AG10803 (cell line): Measurements from ENCODE around the gene RIN3.

Source experiments
- DNase-seq: peaks from one replicate; pipeline ENCODE4 v3.0.0; 2010; ENCODE audit warnings: low read depth
- H3K4me3 ChIP-seq: 2 replicates; pipeline ENCODE4 v1.5.1; 2011; ENCODE audit warnings: mild to moderate bottlenecking, low read length, control low read depth
- CTCF ChIP-seq: conservative IDR thresholded peaks from 2 replicates; pipeline ENCODE4 v1.5.1; 2011; ENCODE audit warnings: mild to moderate bottlenecking, low read length, control low read depth, inconsistent platforms

The RIN3 gene

GRCh38 chr14:92601131-92601710 lies 87.6 kb downstream of the RIN3 start:
- no peak overlapping the region for H3K4me3 ChIP-seq
- no peak for TF ChIP-seq CTCF
- no peak for DNase-seq

GRCh38 chr14:92601757-92602417 lies 88.3 kb downstream of the RIN3 start:
- TF ChIP-seq CTCF: no peak
- DNase-seq: peak; percentile 30
- H3K4me3 ChIP-seq: no peak overlapping the region

- no peak overlapping the region for H3K4me3 ChIP-seq
- peak; percentile 75 for DNase-seq
- peak; percentile 14 for TF ChIP-seq CTCF
These were observed 90.0 kb downstream of the RIN3 start for GRCh38 chr14:92603309-92604242.

GRCh38 chr14:92605274-92605940 lies 91.8 kb downstream of the RIN3 start:
- H3K4me3 ChIP-seq: no peak overlapping the region
- DNase-seq: no peak
- no peak for TF ChIP-seq CTCF

GRCh38 chr14:92607251-92607650 lies 93.7 kb downstream of the RIN3 start:
- no peak for TF ChIP-seq CTCF
- no peak for DNase-seq
- H3K4me3 ChIP-seq: no peak overlapping the region

DNA sequence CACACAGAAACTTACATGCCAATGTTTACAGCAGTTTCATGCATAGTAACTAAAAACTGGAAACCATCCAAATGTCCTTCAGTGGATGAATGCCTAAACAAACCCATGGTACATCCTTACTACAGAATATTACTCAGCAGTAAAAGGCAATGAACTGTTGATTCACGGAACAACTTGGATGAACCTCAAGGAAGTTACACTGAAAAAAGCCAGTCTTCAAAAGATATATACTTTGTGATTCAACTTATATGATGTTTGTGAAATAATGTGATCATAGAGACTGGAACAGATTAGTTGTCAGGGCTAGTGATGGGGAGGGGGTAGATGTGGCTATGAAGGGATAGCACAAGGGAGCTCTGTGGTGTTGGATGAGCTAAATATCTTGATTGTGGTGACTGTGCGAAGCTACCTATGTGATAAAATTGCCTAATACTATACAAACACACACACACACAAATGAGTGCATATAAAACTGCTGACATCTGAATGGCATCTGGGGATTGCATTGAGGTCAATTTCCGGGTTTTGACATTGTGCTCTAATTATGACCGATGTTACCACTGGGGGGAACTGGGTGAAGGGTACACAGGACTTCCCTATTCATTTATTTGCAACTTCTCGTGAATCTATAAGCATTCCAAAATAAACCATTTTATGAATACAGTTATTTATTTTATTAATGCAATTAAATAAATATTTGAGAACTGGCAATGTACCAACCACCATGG lies 94.3 kb downstream of the RIN3 start:
- H3K4me3 ChIP-seq: no peak overlapping the region
- DNase-seq: peak; percentile 80
- no peak for TF ChIP-seq CTCF
